GM21526 (cell line): ENCODE results near the gene CT45A5.
"Not testable (repeated sequence)": the region's sequence is repeated elsewhere in the genome, so short reads cannot be mapped to it uniquely, and the experiment has no call there.

Experiments
- ATAC-seq: cut with Tn5 transposase; IDR thresholded peaks from one replicate; pipeline ENCODE4 v1.9.1; 2021; ENCODE audit warnings: moderate library complexity; ENCODE audit not compliant: unreplicated experiment, low FRiP score

Gene CT45A5

GRCh38 chrX:135785403-135785802, at the start of gene CT45A5:
CT45A5 (minus strand) TSS chrX:135785503; CDS start chrX:135781729, 3,774 bp downstream.
- ATAC-seq: not testable (repeated sequence)

- ATAC-seq: not testable (repeated sequence)
Measured at GRCh38 chrX:135819912-135820311, 34.6 kb upstream of the CT45A5 start, which contains the start of gene CT45A2. CT45A2 (minus strand) TSS chrX:135820012; CDS start chrX:135816265, 3,747 bp downstream.

- not testable (repeated sequence) for ATAC-seq
Measured at GRCh38 chrX:135802687-135803086, 17.4 kb upstream of the CT45A5 start, which contains the start of gene CT45A6. CT45A6 (minus strand) TSS chrX:135802787; CDS start chrX:135798993, 3,794 bp downstream.

GRCh38 chrX:135768091-135768490, 17.2 kb downstream of the CT45A5 start, which contains the start of gene CT45A3:
CT45A3 (minus strand) TSS chrX:135768191; CDS start chrX:135764444, 3,747 bp downstream.
- ATAC-seq: not testable (repeated sequence)

GRCh38 chrX:135744739-135745138, 40.6 kb downstream of the CT45A5 start:
- not testable (repeated sequence) for ATAC-seq

GRCh38 chrX:135741192-135741715, 44.0 kb downstream of the CT45A5 start:
- ATAC-seq: no peak

- no peak for ATAC-seq
Measured at GRCh38 chrX:135740681-135741149, 44.6 kb downstream of the CT45A5 start.

GRCh38 chrX:135737366-135738071, 47.8 kb downstream of the CT45A5 start:
- ATAC-seq: no peak

GRCh38 chrX:135734666-135735065, 50.6 kb downstream of the CT45A5 start:
- not testable (repeated sequence) for ATAC-seq
